Stimulated activated CD4-positive, alpha-beta T cell treated with anti-CD3 and anti-CD28 coated beads, TNF-alpha, amount 100 ng/mL, for 1 hour (primary cell): Measurements from ENCODE around the gene CDKN1B.

Experiments used
- DNase-seq, 3 donors: peaks; one replicate each; pipeline ENCODE4 v3.0.0-alpha.2; 2020; ENCODE audit warnings: low read depth in 3 of 3, low spot score in 1 of 3

The CDKN1B gene

DNA sequence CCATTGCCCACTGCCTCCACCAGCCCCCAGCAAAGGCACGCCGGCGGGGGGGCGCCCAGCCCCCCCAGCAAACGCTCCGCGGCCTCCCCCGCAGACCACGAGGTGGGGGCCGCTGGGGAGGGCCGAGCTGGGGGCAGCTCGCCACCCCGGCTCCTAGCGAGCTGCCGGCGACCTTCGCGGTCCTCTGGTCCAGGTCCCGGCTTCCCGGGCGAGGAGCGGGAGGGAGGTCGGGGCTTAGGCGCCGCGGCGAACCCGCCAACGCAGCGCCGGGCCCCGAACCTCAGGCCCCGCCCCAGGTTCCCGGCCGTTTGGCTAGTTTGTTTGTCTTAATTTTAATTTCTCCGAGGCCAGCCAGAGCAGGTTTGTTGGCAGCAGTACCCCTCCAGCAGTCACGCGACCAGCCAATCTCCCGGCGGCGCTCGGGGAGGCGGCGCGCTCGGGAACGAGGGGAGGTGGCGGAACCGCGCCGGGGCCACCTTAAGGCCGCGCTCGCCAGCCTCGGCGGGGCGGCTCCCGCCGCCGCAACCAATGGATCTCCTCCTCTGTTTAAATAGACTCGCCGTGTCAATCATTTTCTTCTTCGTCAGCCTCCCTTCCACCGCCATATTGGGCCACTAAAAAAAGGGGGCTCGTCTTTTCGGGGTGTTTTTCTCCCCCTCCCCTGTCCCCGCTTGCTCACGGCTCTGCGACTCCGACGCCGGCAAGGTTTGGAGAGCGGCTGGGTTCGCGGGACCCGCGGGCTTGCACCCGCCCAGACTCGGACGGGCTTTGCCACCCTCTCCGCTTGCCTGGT is at the start of gene CDKN1B:
Gene CDKN1B (plus strand): TSS at position 576 of the 793 bp plus-strand sequence. CDS start 472 bp downstream, outside the sequence.
- DNase-seq, result peak; percentile 71 to 74 (median 71)

DNA sequence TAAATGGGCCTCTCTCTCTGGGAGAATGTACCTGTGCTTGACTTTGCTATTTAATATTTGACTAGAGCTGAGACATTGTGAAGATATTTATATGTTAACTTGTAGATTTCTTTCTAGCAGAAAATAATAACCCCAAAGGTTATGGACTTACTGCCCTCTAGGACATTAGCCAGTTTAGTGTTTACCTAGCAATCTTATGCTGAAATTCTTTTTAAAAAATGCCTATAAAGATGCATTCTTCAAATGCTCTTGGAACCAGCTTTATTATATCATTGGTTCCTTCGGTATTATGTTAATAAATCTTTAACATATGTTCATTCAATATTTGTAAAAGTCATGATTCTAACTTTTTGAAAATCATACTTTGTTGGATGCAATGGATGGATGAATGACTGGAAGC is 49.2 kb upstream of the CDKN1B start:
- DNase-seq, result no peak

DNA sequence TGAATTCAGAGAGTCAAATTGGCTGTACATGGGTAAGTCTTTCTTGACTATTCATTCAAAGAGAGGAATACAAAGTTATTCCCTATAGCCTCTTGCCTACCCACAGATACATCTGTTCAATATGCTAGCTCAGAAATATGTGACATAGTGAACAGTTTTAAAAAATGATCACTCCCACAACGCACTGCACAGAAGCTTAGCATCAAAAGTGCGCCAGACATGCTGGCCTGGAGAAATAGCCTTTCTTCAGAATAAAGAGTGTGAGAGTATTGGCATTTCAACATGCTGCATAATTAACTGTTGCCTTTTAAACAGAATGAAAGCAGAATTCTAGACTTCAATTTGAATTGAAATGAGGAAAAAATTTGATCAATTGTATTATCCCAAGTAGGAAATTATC is 48.1 kb upstream of the CDKN1B start:
- no peak for DNase-seq

DNA sequence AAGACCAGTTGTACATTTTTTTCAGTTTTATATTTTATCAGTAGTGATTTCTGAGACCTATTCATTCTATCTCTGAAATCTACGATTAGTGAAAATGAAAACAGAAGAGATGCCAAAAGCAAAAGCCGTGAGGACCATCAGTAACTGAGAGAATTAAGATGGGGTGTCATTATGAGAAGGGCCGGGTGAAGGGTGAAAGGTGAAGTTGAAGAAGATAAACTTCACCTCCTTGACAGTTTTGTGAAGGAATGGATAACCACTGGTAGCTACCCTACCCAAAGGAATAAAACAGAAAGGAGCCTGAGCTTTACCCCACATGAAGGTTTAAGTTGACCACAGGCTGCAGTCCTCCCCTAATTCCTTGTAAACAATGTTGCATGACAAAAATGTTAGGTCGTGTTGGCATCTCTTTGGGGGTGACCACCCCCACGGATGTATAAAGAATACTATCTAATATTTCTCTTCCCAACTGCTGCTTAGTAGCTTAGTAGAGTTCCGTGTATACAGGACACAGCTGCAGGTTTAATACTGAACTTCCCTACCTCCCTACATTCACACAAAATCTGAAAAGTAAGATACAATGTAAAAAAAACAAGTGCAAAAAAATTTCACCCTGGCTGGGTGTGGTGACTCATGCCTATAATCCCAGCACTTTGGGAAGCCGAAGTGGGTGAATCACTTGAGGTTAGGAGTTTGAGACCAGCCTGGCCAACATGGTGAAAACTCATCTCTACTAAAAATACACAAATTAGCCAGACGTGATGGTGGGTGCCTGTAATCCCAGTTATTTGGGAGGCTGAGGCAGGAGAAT is 45.1 kb upstream of the CDKN1B start:
- DNase-seq, result no peak

DNA sequence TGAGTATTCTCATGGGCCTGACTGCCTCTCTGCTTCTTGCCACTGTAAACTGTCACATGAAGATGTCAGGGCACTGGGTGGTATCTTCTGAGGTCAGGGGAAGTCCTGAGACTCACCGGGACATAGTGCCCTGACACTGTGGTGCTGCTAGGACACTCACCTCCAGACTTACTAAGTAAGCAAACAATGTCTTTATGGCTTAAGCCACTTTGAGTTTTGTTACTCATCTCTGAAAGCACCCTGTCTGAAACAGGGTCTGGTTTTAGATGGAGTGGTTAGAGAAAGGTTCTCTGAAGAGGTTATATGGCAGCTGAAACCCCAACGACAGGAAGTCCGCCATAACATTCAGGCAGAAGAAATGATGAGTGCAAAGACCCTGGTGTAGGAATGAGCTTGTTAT is 43.9 kb upstream of the CDKN1B start:
- no peak for DNase-seq

DNA sequence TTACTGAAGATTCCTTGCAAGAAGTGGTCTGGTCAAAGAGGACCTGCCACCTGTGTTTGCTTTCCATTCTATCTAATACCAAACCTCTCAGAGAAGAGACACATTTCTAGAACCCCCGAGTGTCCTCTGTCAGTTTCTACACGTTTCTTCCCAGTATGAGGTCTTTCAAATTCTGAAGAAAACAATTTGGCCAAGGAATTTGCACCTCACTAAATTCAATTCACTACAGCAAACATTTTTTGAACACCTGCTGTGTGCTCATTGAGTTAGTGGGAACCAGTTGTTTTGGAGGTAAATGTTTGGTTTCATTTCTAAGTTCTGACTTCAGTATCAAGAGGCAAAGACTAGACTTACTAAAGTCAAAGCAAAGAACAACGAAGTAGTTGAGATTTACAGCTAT is 40.6 kb upstream of the CDKN1B start:
- no peak for DNase-seq

DNA sequence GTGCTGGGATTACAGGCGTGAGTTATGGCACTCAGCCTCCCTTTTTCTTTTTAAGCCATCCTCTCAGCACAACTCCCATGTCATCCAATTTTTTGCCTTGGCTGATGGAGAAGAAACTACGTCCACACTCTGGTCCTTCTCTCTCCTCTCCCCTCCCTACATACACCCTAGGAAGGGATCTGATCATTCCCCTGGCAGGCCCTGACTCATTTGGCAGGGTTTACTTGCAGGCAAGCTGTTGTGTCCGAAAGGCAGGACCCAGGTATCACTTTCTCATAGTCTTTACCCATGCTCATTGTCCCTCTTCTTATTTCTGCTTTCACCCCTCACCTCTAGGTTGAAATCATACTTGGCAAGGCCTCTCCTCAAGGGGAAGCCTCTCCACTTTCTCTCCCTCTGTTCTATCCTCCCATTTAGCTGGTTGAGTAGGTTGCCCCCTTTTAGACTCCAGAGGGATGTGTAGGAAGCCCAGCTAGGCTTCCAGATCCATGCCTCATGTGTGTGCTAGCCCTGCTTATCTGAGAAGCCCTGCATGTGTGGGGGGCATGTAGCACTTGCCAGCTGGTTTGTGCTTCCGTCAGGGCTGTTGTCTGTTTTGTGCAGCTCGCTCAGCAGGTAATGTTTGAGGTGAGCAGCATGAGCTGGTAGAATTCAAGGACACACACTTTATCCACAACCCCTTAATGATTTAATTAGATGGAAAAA is 36.0 kb upstream of the CDKN1B start:
- DNase-seq, result no peak

DNA sequence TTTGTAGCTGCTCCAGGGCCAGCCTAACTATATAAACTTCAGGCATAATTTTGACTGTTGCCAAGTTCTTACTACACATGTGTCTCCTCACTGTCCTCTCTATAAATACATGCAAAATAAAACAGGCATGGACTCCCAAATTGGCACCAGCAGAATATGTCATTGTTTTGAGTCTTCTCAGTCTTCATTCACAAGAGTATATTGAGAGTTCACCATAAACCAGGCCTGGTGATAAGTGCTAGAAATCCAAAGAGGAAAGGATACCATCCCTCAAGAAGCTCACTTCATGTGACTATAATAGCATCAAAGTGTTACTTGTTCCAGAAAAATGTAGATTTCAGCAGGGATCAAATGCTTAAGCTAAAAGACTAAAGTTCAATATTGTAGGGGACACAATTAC is 34.9 kb upstream of the CDKN1B start:
- DNase-seq, result no peak

DNA sequence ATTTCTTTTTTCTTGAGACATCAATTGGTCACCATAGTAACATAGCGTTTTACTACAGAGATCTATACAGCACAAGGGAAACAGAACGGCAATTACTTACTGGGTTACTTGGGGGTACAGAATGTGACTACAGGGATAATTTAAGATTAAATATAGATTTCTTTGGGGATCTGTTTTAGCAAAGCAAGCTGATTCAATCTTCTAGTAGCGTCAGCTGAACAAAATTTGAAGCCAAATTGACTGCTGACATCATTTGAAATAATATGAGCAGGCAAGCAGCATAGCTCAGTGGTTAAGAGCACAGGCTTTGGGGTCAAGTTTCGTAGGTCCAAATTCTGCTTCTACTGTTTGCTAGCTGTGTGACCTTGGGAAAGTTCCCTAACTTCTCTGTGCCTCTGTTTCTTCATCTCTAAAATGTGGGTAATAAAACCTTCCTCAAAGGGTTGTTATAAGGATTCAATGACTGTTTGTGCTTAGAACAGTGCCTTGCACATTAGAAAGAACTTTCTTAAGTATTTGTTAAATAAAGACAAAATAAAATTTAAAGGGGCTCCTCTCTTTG is 34.0 kb upstream of the CDKN1B start:
- DNase-seq, result no peak

DNA sequence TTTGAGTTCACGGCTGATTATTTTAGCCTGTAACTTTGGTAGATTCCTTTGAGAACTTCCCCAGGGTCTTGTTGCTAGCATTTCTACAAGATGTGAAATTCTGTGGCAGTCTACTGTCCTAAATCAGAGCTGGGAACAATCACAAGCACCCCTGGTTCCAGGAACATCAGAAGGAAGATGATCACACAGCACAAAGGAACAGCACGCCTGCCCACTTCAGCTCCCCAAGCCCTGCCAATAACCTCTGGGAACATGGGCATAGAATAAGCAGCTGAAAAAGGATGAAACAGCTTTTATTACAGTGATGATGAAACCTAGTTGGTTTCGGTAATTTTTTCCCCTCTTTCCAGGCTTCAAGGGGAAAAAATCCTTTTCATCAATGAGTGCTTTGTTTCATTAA is 33.4 kb upstream of the CDKN1B start:
- DNase-seq, result no peak

DNA sequence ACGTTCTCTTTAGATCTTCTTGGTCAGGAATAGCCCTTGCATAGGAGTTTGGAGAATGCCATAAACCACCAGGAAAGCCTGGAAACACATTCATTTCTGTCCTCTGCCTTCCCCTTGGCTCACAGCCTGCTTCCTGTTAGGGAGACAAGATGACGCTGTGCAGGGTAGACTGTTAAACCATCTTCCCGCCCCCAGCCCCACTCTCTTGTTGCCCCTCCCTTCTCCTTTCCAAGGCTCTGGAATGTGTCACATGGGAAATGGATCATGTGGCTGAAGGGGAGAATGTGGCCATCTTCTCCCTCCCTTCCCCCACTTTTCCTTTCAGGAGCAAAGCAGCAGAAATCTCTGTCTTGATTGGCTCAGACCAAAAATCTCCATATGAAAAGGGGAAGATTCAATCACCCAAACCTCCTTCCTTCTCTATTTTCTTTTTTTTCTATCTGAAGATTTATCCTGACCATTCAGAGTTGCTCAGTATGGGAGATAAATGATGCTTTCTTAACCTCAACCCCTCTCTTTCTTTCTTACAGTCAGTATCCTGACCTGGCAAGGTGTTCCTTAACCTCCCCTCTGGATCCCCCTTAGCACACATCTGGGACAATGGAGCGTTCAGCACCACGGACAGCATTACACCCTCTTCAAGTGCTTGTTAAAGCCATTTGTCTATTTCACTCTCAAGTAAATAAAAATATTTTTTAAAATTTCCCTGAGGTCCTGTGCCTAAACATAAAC is 32.6 kb upstream of the CDKN1B start:
- no peak for DNase-seq

DNA sequence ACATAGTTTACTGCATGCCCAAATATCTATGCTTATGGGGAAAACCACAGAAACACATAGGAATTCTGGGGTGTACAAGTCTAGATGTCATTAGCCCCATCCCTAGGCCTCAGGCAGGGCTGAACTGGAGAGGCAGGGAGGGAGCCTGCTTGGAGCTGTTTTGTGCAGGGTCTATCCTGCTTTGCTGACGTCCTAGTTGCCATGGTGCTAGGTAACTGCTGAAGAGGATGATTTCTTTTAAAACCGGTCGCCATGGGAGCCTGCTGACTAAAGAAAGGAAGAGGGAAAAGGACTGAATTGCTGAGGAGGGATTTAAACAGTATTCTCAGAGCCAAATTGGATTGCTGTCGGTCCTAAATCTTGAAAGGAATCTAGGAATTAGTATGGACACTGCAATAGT is 31.9 kb upstream of the CDKN1B start:
- DNase-seq, result no peak

DNA sequence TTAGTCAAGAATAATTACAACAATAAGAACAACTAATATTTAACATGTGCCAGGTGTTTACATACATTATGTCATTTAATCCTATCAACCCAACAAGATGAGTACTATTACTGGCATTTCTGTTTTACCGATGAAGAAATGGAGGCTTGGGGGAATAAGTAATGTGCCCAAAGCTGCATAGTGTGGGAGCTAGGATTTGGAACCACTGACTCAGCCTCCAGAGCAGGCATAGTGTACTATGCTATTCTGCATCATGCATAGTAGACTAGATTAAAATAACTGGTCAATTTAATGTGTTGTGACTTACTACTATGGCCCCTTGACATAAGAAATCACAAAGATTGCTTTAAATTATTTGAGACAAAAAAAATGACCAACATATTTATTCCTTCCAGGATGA is 30.7 kb upstream of the CDKN1B start:
- DNase-seq, result no peak

DNA sequence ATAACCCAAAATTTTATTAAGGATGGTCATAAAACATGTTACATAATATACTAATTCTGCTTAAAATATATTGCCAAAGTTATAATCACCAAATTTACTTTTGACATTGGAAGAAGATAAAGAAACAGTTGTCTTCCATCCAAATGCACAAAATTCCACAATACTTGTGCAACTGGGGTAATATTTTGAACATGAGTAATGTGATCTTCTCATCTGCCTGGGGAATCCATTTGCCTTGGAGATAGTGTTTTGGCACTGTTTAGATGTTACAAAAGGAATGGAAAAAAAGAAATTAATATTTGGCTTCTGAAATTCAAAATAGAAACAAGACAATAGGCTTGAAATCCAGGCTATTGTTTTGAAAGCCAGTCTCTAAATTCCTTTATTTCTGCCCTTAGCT is 30.2 kb upstream of the CDKN1B start:
- no peak for DNase-seq

DNA sequence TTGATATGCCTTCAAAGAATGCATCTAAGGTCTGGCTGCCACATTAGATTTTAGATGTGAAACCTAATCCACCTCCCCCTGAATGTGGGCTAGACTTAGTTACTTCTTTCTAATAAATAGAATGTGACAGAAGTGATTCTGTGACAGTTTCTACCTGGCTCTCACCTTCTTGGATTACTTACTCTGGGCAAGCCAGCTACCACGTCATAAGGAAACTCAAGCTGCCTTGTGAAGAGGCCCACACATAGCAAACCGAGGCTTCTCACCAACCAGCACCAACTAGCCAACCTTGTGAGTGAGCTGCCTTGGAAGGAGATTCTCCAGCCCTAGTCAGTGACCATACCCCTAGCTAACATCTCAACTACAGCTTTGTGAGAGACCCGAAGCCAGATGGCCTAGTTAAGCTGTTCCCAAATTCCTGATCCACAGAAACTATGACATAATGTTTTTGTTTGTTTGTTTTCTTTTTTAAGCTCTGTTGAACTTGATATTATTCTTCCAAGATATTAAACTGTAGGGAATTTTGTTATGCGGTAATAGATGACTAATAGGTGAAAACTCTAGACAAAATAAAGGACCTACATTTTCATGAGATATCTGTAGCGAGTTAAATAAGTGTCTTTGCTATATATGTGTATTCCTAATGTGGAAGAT is 27.4 kb upstream of the CDKN1B start:
- DNase-seq, result no peak

DNA sequence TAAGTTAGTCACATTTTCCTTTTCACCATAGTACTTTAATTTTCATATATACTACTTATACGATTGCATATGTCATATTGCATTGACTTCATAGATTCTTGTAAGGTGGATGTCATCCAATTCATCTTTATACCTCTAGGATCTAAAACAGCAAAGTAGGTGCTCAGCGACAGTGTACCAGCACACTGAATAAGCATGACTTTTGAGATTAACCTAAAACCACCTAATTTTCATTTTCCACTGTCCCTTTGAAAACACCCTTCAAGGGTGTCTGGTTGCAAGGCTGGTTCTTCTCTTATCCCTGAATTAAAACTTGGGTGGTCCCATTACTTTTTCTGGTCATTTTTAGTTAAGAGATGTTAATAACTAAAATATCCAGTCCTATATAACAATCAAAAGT is 25.6 kb upstream of the CDKN1B start:
- no peak for DNase-seq

DNA sequence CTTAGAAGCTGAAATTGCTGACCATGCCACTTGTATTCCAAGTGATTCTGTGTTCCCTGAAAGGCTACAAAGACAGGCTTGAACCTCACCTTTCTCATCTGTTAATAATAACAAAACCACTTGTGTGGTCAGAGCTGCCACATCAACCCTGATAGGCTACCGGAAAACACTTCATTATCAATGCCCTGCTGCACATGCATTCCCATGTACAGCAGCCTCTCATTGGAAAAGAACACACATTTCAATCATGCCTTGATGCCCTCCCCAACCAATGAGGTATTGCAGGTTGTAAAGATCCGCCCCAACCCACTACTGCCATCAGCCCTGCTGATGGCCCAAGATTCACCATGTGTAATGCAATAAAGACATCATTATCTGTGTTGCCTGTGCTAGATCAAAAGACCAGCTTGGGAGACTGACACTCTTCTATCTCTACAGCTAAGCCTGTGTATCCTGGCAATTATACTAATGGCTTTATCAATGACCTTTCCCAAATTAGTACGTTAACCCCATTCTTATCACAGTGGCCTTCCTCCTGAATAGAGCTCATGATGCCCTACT is 24.0 kb upstream of the CDKN1B start:
- no peak for DNase-seq

DNA sequence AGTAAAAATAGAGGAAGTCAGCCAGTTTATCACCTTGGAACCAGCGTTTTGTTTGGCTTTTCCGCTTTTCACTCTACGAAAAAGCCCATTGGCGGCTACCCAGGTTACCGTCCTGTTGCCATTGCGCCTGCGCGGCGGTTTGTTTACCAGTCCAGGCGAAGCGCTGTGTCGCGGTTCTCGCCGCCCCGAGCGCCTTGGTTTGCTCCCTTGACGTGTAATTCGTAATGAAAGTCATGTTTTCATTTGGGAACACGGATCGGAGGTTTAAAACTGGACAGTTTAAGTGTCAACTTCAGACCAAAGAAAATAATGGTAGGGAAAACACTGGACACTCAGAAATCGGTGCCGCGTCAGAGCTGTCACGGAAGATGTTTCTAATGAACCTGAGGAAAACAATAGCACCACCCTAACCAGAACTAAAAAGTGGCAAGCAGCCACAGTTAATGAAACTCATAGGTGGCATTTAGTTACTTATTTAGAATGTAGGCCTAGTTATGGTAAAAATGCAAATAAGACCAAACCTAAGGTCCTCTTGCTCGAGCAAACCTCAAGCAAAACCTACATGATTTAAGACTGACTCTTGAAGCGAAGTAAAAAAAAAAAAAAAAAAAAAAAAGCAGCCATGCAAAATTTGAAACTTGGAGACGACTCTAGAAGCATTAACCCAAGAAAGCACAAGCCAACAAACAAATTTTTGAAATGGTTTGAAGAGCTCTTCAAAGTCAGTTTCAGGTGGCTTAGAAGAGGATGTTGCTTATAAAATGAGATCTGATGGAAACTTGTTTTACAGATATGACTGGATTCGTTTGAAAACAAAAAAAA is 20.4 kb upstream of the CDKN1B start:
- DNase-seq, result peak; percentile 75 to 87 (median 80)

DNA sequence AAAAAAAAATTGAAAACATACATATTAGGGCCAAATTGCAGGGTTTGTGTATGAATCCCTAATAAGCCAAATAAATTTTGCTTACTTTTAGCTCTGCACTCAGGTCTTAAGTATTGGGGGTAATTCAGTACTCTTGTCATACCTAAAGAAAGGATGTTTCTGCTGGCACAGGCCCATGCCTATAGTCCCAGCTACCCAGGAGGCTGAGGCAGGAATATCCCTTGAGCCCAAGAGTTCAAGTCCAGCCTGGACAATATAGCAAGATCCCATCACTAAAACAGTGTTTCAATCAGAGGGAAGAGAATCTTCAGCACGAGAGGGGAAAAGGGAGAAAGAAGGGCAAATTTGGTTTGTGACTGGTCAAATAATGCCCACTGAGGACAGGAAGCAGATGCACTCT is 17.8 kb upstream of the CDKN1B start:
- DNase-seq, result no peak
